IMR-90 (cell line): Measurements from ENCODE around the gene RAG1.

ENCODE experiments used
- BHLHE40 ChIP-seq: fragments of 150-350 bp; IDR thresholded peaks from 2 replicates; pipeline ENCODE4 v1.6.1; 2016; ENCODE audit warnings: mild to moderate bottlenecking, low read depth, low read length
- CEBPB ChIP-seq: IDR thresholded peaks from 2 replicates; pipeline ENCODE4 v1.6.1; 2012; ENCODE audit warnings: low read depth, low read length, improper control_type of control experiment
- FOS ChIP-seq: fragments of 150-350 bp; IDR thresholded peaks from 2 replicates; pipeline ENCODE4 v1.6.1; 2016; ENCODE audit warnings: low read depth, low read length
- MAFK ChIP-seq: IDR thresholded peaks from 2 replicates; pipeline ENCODE4 v1.6.1; 2012; ENCODE audit warnings: low read depth, low read length, improper control_type of control experiment
- MXI1 ChIP-seq: IDR thresholded peaks from 2 replicates; pipeline ENCODE4 v1.6.1; 2012; ENCODE audit warnings: low read depth, mild to moderate bottlenecking, low read length, moderate library complexity, borderline replicate concordance
- POLR2A ChIP-seq: IDR thresholded peaks from 2 replicates; pipeline ENCODE4 v1.6.1; 2012; ENCODE audit warnings: mild to moderate bottlenecking, low read depth, low read length
- RAD21 ChIP-seq: IDR thresholded peaks from 2 replicates; pipeline ENCODE4 v1.6.1; 2012; ENCODE audit warnings: low read length, improper control_type of control experiment
- RCOR1 ChIP-seq: IDR thresholded peaks from 2 replicates; pipeline ENCODE4 v1.6.1; 2012; ENCODE audit warnings: mild to moderate bottlenecking, low read length, improper control_type of control experiment; ENCODE audit not compliant: insufficient replicate concordance
- RFX5 ChIP-seq: IDR thresholded peaks from 2 replicates; pipeline ENCODE4 v1.8.0; 2012; ENCODE audit warnings: low read depth, mild to moderate bottlenecking, low read length, moderate library complexity
- SMC3 ChIP-seq: fragments of 150-350 bp; IDR thresholded peaks from 2 replicates; pipeline ENCODE4 v1.6.1; 2016; ENCODE audit warnings: low read depth, mild to moderate bottlenecking, antibody characterized with exemption, low read length, moderate library complexity
- TF ChIP-seq, protein P1 (sequence below): conservative IDR thresholded peaks from 2 replicates; pipeline ENCODE4 v1.5.1; 2012; ENCODE audit warnings: mild to moderate bottlenecking, low read depth, low read length, improper control_type of control experiment

DNA sequence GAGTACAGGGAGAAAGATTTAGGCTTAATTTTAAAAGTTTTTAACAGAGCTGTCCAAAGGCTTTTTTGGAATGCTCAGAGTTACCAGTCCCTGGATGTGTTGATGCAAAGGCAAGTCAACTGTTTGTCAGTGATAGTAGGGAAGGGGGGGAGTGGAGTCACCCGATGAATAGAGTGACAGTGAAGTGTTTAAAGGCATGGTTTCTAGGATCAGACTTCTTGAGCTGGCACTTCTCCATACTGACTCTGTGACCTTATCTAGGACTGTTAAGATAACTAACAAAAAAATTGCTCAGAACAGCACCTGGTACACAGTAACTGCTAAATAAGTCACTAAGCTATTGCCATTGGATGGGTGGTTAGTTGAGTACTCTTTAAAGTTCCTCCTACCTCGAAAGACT, 41.6 kb downstream of the RAG1 start:
- TF ChIP-seq POLR2A (no peak), RAD21 (no peak), FOS (no peak), RFX5 (no peak), CEBPB (no peak), MAFK (no peak), SMC3 (no peak), BHLHE40 (no peak), RCOR1 (no peak), MXI1 (no peak)
- TF ChIP-seq, protein P1, sequence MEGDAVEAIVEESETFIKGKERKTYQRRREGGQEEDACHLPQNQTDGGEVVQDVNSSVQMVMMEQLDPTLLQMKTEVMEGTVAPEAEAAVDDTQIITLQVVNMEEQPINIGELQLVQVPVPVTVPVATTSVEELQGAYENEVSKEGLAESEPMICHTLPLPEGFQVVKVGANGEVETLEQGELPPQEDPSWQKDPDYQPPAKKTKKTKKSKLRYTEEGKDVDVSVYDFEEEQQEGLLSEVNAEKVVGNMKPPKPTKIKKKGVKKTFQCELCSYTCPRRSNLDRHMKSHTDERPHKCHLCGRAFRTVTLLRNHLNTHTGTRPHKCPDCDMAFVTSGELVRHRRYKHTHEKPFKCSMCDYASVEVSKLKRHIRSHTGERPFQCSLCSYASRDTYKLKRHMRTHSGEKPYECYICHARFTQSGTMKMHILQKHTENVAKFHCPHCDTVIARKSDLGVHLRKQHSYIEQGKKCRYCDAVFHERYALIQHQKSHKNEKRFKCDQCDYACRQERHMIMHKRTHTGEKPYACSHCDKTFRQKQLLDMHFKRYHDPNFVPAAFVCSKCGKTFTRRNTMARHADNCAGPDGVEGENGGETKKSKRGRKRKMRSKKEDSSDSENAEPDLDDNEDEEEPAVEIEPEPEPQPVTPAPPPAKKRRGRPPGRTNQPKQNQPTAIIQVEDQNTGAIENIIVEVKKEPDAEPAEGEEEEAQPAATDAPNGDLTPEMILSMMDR, result no peak
